Raji (cell line): Measurements from ENCODE around the gene PLPP3.

ENCODE experiments used
- POLR2A ChIP-seq: IDR thresholded peaks from 2 replicates; pipeline ENCODE4 v1.6.1; 2011; ENCODE audit warnings: low read depth, low read length, control low read depth; ENCODE audit not compliant: insufficient read depth

PLPP3 gene

DNA sequence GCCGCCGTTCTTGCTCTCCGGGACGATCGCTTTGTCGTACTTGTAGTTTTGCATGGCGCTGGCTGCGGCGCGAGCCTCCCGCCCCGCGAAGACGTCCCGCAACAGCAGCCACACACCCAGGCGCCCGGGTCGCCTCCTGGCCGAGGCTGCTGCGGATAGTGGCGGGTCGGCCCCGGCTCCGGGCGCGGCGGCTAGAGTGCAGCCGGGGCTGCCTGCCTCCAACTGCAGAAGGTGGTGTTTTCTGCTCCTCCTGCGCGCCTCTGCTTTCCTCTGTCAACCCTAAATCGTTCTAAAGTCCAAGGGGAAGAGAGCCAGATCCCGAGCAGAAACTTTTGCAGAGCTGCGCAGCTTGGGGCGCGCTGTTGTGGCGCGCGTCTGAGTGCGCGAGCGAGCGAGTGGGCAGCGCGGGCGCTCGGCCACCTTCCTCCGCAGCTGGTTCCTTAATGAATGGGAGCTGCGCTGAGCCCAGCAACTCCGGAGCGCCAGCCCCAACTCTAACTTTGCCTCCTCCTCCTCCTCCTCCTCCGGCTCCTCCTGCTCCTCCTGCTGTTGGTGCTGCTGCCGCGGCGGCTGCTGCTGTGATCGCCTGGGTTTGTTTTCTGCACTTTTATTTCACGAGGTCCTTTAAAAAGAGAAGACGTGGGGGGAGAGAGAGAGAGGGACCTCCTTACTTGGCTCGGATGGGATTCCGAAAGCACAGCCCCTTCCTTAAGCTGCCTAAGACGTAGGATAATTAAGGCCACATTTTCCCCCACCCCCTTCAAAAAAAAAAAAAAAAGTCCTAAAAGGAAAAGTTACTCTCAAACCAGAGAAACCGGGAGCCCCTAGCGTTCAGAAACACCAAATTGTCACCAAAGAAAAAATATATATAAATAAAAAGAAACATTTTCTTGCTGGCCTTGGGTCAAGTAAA is at the start of gene PLPP3:
TSS of gene PLPP3 (minus strand) at position 601 of the 913 bp plus-strand sequence. CDS start at position 54, 547 bp downstream.
- no peak for TF ChIP-seq POLR2A

- TF ChIP-seq POLR2A: no peak
Measured at GRCh38 chr1:56627636-56628039, 48.3 kb upstream of the PLPP3 start.

DNA sequence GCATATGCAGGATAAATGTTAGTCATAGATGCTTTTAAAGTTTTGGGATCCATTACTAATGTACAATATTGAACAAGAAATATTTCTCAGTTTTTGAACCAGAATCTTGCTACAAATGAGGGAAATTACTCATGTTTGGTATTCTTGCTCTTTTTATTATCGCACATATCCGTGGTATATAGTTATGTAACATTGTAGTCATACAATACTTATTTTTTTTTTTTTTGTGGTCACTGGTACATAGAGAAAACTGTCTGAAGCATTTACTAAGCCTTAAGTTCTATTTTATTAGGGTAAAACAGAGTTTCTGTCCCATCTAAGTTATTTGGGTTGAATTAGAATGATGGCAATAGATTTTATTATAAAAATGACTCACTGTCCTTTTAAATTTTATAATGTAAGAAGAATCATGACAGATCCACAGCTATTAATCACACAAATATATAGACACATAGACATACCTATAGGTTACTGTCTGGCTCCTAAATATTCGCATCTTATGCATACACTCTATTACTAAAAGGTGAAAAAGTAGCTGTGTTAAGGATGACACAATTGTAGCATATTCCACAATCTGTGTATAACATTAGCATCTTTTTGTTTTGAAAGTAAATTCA is 47.8 kb upstream of the PLPP3 start:
- TF ChIP-seq POLR2A: no peak

GRCh38 chr1:56626546-56626945 is 47.2 kb upstream of the PLPP3 start:
- TF ChIP-seq POLR2A: no peak

DNA sequence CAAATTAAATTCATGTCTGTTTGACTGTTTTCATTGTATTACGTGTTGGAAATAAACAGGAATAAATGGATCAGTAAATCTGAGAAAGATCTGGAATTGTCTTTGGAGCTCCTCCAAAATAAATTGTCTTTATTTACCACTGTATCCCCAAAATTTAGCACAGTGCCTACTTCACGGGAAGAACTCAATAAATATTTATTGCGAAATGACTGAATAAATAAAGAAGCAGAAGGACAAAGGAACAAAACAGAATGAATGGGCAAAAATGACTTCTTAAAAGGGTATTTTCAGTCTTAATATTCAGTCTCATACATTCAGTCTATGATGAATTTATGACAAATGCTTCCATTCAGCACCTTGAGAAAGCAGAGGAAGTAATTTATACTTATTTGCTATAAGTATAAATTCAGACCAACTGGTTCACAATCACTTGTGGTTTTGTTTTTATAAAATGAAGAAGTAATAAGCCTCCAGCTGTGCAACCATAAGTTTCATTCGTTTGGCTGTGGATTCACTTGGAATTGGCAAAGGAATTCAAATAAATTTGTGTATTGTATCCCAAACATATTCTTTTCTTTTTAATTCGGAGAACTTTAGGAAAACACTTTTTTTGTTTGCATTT is 46.6 kb upstream of the PLPP3 start:
- TF ChIP-seq POLR2A: no peak

- TF ChIP-seq POLR2A: no peak
Measured at GRCh38 chr1:56617141-56617540, 37.8 kb upstream of the PLPP3 start.

DNA sequence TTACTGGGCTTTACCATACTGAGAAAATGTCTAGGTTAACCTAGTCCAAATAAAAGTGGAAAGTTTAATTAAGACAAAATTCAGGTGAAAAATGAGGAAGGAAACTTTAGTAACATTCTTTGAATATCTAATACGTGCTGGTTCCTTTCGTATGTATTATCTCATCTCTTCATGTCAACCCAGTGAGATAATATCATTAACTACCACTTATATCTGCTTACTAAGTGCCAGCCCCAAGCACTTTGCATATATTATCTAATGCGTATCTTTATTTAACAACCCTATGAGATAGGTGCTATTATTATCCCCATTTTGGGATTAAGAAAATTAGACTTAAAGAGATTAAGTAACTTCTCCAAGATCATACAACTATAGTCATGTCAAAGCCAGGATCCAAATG is 12.5 kb upstream of the PLPP3 start:
- TF ChIP-seq POLR2A: no peak

DNA sequence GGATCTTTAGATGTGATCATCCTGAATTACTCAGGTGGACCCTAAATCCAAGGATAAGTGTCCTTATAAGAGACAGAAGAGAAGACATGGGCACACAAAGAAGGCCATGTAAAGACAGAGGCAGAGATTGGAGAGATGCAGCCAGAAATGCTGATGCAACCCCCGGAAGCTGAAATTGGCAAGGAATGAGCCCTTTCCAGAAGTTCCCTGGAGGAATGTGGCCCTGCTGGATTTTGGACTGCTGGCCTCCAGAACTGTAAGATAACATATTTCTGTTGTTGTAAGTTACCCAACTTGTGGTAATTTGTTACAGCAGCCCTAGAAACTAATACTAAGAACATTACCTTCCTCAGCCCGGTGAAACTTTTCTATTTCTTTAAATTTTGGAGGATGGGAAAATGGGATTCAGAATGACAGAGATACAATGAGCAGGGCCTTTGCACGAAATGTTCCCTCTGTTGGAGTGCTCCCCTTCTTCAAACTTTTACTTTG is 11.2 kb upstream of the PLPP3 start:
- no peak for TF ChIP-seq POLR2A

GRCh38 chr1:56589369-56589768 is 10.0 kb upstream of the PLPP3 start:
- TF ChIP-seq POLR2A: no peak

DNA sequence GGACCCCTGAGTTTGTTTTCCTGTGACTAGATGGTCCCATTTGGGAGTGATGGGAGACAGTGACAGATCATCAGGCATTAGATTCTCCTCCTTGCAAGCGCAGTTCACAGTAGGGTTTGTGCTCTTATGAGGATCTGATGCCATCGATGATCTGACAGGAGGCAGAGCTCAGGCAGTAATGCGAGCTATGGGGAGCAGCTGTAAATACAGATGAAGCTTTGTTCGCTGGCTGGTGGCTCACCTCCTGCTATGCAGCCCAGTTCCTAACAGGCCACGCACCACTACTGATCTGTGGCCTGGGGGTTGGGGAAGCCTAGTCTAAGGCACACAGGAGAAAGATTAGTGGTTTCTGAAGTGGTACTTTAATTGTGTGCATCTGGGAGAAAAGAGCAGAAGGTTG is 7.1 kb upstream of the PLPP3 start:
- TF ChIP-seq POLR2A: no peak

- TF ChIP-seq POLR2A: no peak
Measured at GRCh38 chr1:56585985-56586384, 6.6 kb upstream of the PLPP3 start.

DNA sequence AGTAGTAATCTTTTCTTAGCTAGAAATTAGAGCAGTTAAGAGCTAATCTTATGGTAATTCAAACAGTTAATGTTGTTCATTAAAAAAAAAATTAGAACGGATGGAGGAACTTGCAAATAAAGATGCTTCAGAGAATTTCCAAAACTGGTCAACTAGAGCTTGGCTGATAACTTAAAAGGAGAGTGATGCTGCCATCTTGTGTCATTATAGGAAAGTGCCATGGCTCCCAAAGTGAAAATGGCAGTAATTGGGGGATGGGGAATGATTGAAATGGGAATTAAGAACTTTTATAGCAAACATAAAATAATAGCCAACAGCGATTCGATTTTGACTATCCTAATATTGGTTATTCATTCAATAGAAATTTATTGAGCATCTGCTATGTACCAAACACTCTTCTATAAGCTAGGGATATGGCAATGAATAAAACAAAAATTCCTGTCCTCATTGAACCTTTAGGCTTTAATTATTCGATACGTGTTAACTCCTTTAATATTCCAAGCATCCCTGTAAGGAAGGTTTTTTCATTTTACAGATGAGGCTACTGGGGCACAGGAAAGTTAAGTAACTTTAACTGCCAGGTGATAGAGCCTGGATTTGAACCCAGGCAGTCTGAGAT is 5.7 kb upstream of the PLPP3 start:
- no peak for TF ChIP-seq POLR2A

GRCh38 chr1:56583957-56584468 is 4.7 kb upstream of the PLPP3 start:
- TF ChIP-seq POLR2A: no peak

DNA sequence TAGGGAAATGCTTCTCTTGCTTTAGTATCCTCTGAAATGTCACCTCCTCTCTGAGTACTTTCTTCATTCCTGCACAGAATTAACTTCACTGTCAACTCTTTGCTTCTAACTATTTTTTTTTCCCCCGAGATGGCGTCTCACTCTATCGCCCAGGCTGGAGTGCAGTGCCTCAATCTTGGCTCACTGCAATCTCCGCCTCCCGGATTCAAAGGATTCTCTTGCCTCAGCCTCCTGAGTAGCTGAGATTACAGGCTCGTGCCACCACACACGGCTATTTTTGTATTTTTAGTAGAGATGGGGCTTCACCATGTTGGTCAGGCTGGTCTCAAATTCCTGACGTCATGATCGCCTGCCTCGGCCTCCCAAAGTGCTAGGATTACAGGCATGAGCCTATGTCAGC is 1.4 kb upstream of the PLPP3 start:
- TF ChIP-seq POLR2A: no peak
